Glutamatergic neuron (in vitro differentiated cells): ENCODE data around the gene C16orf92. TPM values are rescaled to one million over a fixed set of nuclear protein-coding genes. Genes with fewer than 3 reads are reported as not detected.
"Not testable (repeated sequence)": the region's sequence is repeated elsewhere in the genome, so short reads cannot be mapped to it uniquely, and the experiment has no call there.

ENCODE experiments used
- DNase-seq: peaks from one replicate; pipeline ENCODE4 v3.0.0; 2022
- H3K27ac Mint-ChIP-seq: one replicate; pipeline ENCODE4 v1.8.0; 2020; ENCODE audit warnings: mild to moderate bottlenecking, mixed read lengths, inconsistent platforms; ENCODE audit not compliant: unreplicated experiment
- H3K27me3 Mint-ChIP-seq: one replicate; pipeline ENCODE4 v1.8.0; 2020; ENCODE audit warnings: mild to moderate bottlenecking, moderate library complexity, mixed read lengths, inconsistent platforms; ENCODE audit not compliant: unreplicated experiment
- H3K36me3 Mint-ChIP-seq: one replicate; pipeline ENCODE4 v1.8.0; 2020; ENCODE audit warnings: mild to moderate bottlenecking, mixed read lengths, inconsistent platforms; ENCODE audit not compliant: unreplicated experiment
- H3K4me1 Mint-ChIP-seq: one replicate; pipeline ENCODE4 v1.8.0; 2020; ENCODE audit warnings: mild to moderate bottlenecking, low read depth, mixed read lengths, inconsistent platforms; ENCODE audit not compliant: unreplicated experiment
- H3K4me3 Mint-ChIP-seq: one replicate; pipeline ENCODE4 v1.8.0; 2020; ENCODE audit warnings: mild to moderate bottlenecking, mixed read lengths, inconsistent platforms; ENCODE audit not compliant: unreplicated experiment
- H3K9me3 Mint-ChIP-seq: one replicate; pipeline ENCODE4 v1.8.0; 2020; ENCODE audit warnings: mild to moderate bottlenecking, moderate library complexity, mixed read lengths, inconsistent platforms; ENCODE audit not compliant: unreplicated experiment
- total RNA-seq: library from RNA; stranded (reverse); fragmentation: NEBNext Ultra II Directional; extraction: Animal tissue kit (Norgen Biotek cat#: 25700); gene quantifications from one replicate; pipeline ENCODE4 v1.2.1, GENCODE V29; 2021; ENCODE audit not compliant: unreplicated experiment
- TF ChIP-seq, protein P1 (sequence below): fragments of 200-600 bp; sonication (generic); IDR thresholded peaks from one replicate; pipeline ENCODE4 v1.5.0; 2021; ENCODE audit not compliant: partially characterized antibody, unreplicated experiment

C16orf92 gene
- total RNA-seq, 1 donor from 2014 or later, result not detected

- peak; percentile 81 for DNase-seq
- Mint-ChIP-seq H3K4me3 (peak overlapping the region; percentile 78), H3K4me1 (peaks cover 25% of the 10 kb centered on the region), H3K9me3 (peaks cover 6% of the 10 kb centered on the region), H3K36me3 (no peaks in the 10 kb centered on the region), H3K27ac (peak overlapping the region; percentile 77), H3K27me3 (peaks cover 14% of the 10 kb centered on the region)
- TF ChIP-seq, protein P1, sequence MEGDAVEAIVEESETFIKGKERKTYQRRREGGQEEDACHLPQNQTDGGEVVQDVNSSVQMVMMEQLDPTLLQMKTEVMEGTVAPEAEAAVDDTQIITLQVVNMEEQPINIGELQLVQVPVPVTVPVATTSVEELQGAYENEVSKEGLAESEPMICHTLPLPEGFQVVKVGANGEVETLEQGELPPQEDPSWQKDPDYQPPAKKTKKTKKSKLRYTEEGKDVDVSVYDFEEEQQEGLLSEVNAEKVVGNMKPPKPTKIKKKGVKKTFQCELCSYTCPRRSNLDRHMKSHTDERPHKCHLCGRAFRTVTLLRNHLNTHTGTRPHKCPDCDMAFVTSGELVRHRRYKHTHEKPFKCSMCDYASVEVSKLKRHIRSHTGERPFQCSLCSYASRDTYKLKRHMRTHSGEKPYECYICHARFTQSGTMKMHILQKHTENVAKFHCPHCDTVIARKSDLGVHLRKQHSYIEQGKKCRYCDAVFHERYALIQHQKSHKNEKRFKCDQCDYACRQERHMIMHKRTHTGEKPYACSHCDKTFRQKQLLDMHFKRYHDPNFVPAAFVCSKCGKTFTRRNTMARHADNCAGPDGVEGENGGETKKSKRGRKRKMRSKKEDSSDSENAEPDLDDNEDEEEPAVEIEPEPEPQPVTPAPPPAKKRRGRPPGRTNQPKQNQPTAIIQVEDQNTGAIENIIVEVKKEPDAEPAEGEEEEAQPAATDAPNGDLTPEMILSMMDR, result peak; percentile 86
These were observed 9.3 kb downstream of the C16orf92 start for GRCh38 chr16:30032083-30032819.

DNA sequence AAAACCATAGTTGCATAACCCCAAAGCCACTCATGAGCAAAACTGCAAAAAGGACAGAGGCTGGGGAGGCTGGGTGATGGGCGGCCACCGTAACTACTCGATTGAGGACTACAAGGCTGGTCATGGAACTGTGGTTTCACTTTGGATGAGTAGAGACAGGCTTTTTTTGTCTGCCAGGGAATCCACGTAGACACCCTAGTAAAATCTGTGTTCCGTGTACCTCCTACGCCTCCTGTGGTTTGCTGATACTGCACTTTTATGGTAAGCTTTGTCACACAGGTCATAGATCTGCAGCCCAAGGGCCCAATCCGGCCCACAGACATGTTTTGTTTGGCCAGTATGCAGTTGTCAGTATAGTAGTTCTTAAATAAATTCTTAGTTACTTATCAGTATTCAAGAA, 10.3 kb downstream of the C16orf92 start:
- no peak for DNase-seq
- H3K27ac Mint-ChIP-seq, result no peak overlapping the region
- no peak overlapping the region for H3K4me3 Mint-ChIP-seq
- peaks cover 17% of the 10 kb centered on the region for H3K4me1 Mint-ChIP-seq
- H3K27me3 Mint-ChIP-seq, result peaks cover 9% of the 10 kb centered on the region
- TF ChIP-seq, protein P1, result no peak
- H3K36me3 Mint-ChIP-seq, result no peaks in the 10 kb centered on the region
- H3K9me3 Mint-ChIP-seq, result peaks cover 3% of the 10 kb centered on the region

- TF ChIP-seq, protein P1, result no peak
These were observed 17.2 kb downstream of the C16orf92 start for GRCh38 chr16:30040221-30040620.

DNA sequence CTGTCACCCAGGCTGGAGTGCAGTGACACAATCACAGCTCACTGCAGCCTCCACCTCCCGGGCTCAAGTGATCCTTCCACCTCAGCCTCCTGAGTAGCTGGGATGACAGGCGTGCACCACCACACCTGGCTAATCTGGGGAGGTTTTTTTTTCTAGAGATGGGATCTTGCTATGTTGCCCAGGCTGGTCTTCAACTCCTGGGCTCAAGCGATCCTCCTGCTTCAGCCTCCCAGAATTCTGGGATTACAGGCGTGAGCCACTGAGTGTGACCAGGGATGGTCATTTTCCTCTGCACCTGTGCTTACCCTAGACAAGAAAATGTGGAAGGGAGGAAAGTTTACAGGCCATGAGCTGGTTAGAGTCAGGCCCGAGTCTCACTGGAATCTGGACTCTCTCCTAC, 17.7 kb downstream of the C16orf92 start:
- not testable (repeated sequence) for H3K27me3 Mint-ChIP-seq, H3K4me1 Mint-ChIP-seq, H3K27ac Mint-ChIP-seq, H3K9me3 Mint-ChIP-seq, DNase-seq, H3K4me3 Mint-ChIP-seq, H3K36me3 Mint-ChIP-seq

More at GRCh38 chr16:30040221-30040620, 17.2 kb downstream of the C16orf92 start:
- H3K9me3 Mint-ChIP-seq, result peaks cover 2% of the 10 kb centered on the region
- DNase-seq, result no peak
- H3K4me1 Mint-ChIP-seq, result peaks cover 2% of the 10 kb centered on the region
- no peak overlapping the region for H3K27ac Mint-ChIP-seq
- H3K36me3 Mint-ChIP-seq, result no peaks in the 10 kb centered on the region
- no peak overlapping the region for H3K4me3 Mint-ChIP-seq
- H3K27me3 Mint-ChIP-seq, result peaks cover 3% of the 10 kb centered on the region

DNA sequence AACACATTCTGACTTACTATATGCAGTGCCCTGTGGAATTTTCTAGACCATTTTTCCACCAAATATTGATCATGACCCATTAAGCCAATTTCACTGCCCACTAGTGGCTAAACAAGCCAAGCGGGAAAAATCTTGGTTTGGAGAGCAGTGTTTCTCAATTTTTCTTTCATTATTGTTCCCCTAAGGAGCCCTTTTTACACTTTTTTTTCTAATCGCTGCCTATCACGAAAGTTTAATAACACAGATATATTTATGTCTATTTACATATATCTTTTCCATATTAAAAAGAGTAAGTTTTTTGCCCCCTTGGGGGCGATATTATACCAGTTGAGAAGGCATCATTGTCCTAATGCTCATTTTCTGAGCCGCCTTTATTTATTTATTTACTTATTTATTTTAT, 18.8 kb downstream of the C16orf92 start:
- DNase-seq, result no peak
- peaks cover 3% of the 10 kb centered on the region for H3K4me1 Mint-ChIP-seq
- H3K27me3 Mint-ChIP-seq, result peaks cover 3% of the 10 kb centered on the region
- H3K36me3 Mint-ChIP-seq, result no peaks in the 10 kb centered on the region
- no peak overlapping the region for H3K27ac Mint-ChIP-seq
- H3K4me3 Mint-ChIP-seq, result no peak overlapping the region
- TF ChIP-seq, protein P1, result peak; percentile 59
- H3K9me3 Mint-ChIP-seq, result peaks cover 2% of the 10 kb centered on the region
